Measurements from ENCODE around the gene KAT6B. TPM values are rescaled to one million over a fixed set of nuclear protein-coding genes. Genes with fewer than 3 reads are reported as not detected.

Gene KAT6B
- total RNA-seq, 1 donor from 2014 or later = 48.3 TPM

- peaks cover 9% of the 10 kb centered on the region for H3K9me3 Mint-ChIP-seq
- no peaks in the 10 kb centered on the region for H3K36me3 Mint-ChIP-seq
- no peak overlapping the region for H3K27ac Mint-ChIP-seq
- TF ChIP-seq, protein P1, sequence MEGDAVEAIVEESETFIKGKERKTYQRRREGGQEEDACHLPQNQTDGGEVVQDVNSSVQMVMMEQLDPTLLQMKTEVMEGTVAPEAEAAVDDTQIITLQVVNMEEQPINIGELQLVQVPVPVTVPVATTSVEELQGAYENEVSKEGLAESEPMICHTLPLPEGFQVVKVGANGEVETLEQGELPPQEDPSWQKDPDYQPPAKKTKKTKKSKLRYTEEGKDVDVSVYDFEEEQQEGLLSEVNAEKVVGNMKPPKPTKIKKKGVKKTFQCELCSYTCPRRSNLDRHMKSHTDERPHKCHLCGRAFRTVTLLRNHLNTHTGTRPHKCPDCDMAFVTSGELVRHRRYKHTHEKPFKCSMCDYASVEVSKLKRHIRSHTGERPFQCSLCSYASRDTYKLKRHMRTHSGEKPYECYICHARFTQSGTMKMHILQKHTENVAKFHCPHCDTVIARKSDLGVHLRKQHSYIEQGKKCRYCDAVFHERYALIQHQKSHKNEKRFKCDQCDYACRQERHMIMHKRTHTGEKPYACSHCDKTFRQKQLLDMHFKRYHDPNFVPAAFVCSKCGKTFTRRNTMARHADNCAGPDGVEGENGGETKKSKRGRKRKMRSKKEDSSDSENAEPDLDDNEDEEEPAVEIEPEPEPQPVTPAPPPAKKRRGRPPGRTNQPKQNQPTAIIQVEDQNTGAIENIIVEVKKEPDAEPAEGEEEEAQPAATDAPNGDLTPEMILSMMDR (conservative IDR thresholded peaks at IDR 0.05) = no peak
- no peaks in the 10 kb centered on the region for H3K4me1 Mint-ChIP-seq (ENCODE audit: unreplicated experiment)
- no peak overlapping the region for H3K4me3 Mint-ChIP-seq
- H3K27me3 Mint-ChIP-seq = no peaks in the 10 kb centered on the region
- no peak for DNase-seq (ENCODE audit: extremely low spot score, unreplicated experiment)
Measured at GRCh38 chr10:74816824-74817498, 9.4 kb upstream of the KAT6B start.

DNA sequence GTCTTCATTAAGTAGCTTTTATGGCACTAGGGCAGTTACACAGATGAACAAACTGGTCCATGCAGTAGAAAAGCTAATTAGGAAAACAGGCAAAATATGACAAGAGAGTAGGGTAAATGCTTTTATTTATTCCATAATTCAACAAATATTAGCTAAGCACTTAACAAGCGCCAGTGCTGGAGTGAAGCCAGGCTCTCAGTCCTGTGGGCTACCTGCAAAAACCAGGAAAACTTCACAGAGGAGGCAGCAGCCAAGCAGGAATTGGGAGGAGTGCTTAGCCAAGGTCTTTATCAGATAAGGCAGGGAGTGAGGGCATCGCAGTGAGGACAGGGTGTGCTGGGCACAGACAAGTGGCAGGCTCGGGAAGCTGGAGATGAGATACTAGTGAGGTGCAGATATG is 4.9 kb upstream of the KAT6B start:
- Mint-ChIP-seq H3K4me1 (ENCODE audit: unreplicated experiment) (peaks cover 22% of the 10 kb centered on the region), H3K27me3 (no peaks in the 10 kb centered on the region)
- TF ChIP-seq, protein P1 (conservative IDR thresholded peaks at IDR 0.05) = no peak

DNA sequence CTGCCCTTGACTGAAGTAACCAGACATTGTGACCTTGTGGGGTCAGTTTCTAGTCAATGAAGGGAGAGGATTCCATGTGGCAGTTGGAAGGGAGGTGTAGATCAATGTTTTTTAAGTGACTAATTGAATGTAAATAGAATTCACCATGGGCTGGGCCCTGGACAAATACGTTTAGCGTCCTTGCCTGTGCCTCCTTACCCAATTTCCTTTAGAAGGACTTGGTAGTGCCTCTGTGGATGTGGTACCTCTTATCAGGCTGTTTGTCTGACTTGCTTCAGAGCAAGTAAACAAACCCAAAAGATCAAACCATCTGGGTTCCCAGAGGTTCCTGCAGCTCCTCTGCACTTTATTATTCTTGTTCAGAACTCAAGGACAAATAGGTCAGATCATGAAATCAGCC is 4.3 kb upstream of the KAT6B start:
- Mint-ChIP-seq H3K9me3 (peaks cover 3% of the 10 kb centered on the region), H3K27ac (no peak overlapping the region), H3K4me1 (ENCODE audit: unreplicated experiment) (peaks cover 24% of the 10 kb centered on the region), H3K4me3 (no peak overlapping the region), H3K27me3 (no peaks in the 10 kb centered on the region), H3K36me3 (peaks cover 4% of the 10 kb centered on the region)
- TF ChIP-seq, protein P1 (conservative IDR thresholded peaks at IDR 0.05) = no peak
- DNase-seq (ENCODE audit: extremely low spot score, unreplicated experiment) = no peak

More for the DNA sequence above, 4.9 kb upstream of the KAT6B start:
- peaks cover 3% of the 10 kb centered on the region for H3K36me3 Mint-ChIP-seq
- DNase-seq (ENCODE audit: extremely low spot score, unreplicated experiment) = no peak
- H3K4me3 Mint-ChIP-seq = no peak overlapping the region
- peaks cover 9% of the 10 kb centered on the region for H3K9me3 Mint-ChIP-seq
- H3K27ac Mint-ChIP-seq = no peak overlapping the region

DNA sequence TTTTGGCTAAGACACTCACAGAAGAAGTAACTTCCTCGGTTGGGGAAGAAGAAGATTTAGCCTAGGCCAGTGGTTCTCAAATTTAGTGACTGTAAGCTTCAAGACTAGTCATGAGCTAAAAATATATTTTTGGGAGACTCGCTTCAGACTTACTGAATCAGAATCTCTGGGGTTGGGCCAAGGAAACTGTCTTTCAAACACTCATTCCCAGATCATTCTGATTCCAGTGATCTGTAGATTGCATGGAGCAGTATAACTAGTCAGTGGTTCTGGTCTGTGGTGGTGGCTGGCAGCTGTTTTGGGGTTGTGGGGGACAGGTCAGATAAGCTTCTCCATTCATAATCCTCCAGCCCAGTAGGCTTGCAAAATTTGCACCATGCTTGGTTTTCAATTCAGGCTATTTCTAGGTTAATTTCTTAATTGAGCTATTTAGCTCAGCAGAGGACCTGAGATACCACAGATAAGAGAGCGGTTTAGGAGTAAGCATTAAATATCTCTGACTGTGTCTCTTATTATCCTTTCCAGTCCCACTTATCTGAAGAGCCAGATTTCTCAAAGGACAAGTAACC is 3.8 kb upstream of the KAT6B start:
- Mint-ChIP-seq H3K4me1 (ENCODE audit: unreplicated experiment) (peaks cover 30% of the 10 kb centered on the region), H3K36me3 (peaks cover 9% of the 10 kb centered on the region), H3K27ac (no peak overlapping the region), H3K4me3 (peak overlapping the region; percentile 88), H3K27me3 (no peaks in the 10 kb centered on the region), H3K9me3 (no peaks in the 10 kb centered on the region)
- TF ChIP-seq, protein P1 (conservative IDR thresholded peaks at IDR 0.05) = no peak
- no peak for DNase-seq (ENCODE audit: extremely low spot score, unreplicated experiment)

DNA sequence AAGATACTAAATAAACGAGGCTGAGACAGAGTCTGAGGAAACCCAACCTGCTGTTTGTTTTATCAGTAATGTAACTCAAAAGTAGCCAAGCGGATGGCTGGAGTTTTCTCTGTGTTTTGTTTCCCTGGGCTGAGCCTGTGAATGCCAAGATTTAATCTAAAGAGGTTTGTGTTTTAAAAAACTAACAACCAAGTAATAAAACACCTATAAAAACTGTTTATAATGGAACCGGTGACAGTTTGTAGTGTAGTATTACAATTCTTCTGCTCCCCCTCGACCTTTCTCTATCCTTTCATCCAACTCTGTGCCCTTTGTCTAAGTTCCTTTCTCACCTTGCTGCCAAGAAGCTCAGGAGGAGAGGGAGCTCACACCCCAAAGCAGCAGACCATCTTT is 2.6 kb upstream of the KAT6B start:
- Mint-ChIP-seq H3K9me3 (no peaks in the 10 kb centered on the region), H3K36me3 (peaks cover 13% of the 10 kb centered on the region), H3K4me3 (peak overlapping the region; percentile 88), H3K4me1 (ENCODE audit: unreplicated experiment) (peaks cover 36% of the 10 kb centered on the region), H3K27ac (peak overlapping the region; percentile 36), H3K27me3 (no peaks in the 10 kb centered on the region)
- no peak for DNase-seq (ENCODE audit: extremely low spot score, unreplicated experiment)
- TF ChIP-seq, protein P1 (conservative IDR thresholded peaks at IDR 0.05) = no peak
